ENCODE data around the gene FAM229B. TPM values are rescaled to one million over a fixed set of nuclear protein-coding genes. Genes with fewer than 3 reads are reported as not detected.

Gene FAM229B
- total and polyA plus RNA-seq, 2 of the 8 experiments (the other 6 are each of a cell fraction or from before 2014, with no cell fraction given): 10.0 to 10.4 TPM

GRCh38 chr6:112040956-112041355 lies 46.4 kb upstream of the FAM229B start (continued):
- TF ChIP-seq CHD7 (IDR thresholded peaks at IDR 0.05; ENCODE audit: insufficient replicate concordance, low read length): no peak
- TF ChIP-seq ZNF274 (IDR thresholded peaks at IDR 0.05; ENCODE audit: borderline replicate concordance, extremely low read depth, low read length): no peak
- TF ChIP-seq SIRT6 (IDR thresholded peaks at IDR 0.05; ENCODE audit: low read length): no peak
- TF ChIP-seq EZH2 (IDR thresholded peaks at IDR 0.05; ENCODE audit: low read depth, low read length, severe bottlenecking): no peak
- no peak for TF ChIP-seq YY1 (IDR thresholded peaks at IDR 0.05; ENCODE audit: low read depth, low read length)
- no peak for TF ChIP-seq JUN (IDR thresholded peaks at IDR 0.05; ENCODE audit: low read depth, low read length)
- TF ChIP-seq PHF8 (conservative IDR thresholded peaks at IDR 0.05; ENCODE audit: low read depth, low read length): no peak

All from H1 (cell line).